HFFc6 (cell line): ENCODE data around the gene RTEL1. TPM values are rescaled to one million over a fixed set of nuclear protein-coding genes. Genes with fewer than 3 reads are reported as not detected.
"Not testable (repeated sequence)": the region's sequence is repeated elsewhere in the genome, so short reads cannot be mapped to it uniquely, and the experiment has no call there.

ENCODE experiments used
- DNase-seq: peaks from one replicate; pipeline ENCODE4 v3.0.0-alpha.2; 2018
- H3K27ac Mint-ChIP-seq: 2 replicates; pipeline ENCODE4 v1.8.0; 2020; ENCODE audit warnings: mild to moderate bottlenecking, mixed read lengths
- H3K27me3 Mint-ChIP-seq: 2 replicates; pipeline ENCODE4 v1.8.0; 2021; ENCODE audit warnings: mild to moderate bottlenecking, moderate library complexity, mixed read lengths; ENCODE audit not compliant: insufficient read depth
- H3K36me3 Mint-ChIP-seq: 2 replicates; pipeline ENCODE4 v1.8.0; 2021; ENCODE audit warnings: low read depth, mixed read lengths
- H3K4me1 Mint-ChIP-seq: 2 replicates; pipeline ENCODE4 v1.8.0; 2020; ENCODE audit warnings: low read depth, mixed read lengths
- H3K4me3 Mint-ChIP-seq: 2 replicates; pipeline ENCODE4 v1.8.0; 2020; ENCODE audit warnings: mild to moderate bottlenecking, moderate library complexity, mixed read lengths
- H3K9me3 Mint-ChIP-seq: 2 replicates; pipeline ENCODE4 v1.8.0; 2020; ENCODE audit warnings: mild to moderate bottlenecking, mixed read lengths
- CTCF ChIP-seq: fragments of 200-600 bp; sonication (generic); IDR thresholded peaks from 2 replicates; pipeline ENCODE4 v1.5.0; 2021; ENCODE audit warnings: antibody characterized with exemption, mild to moderate bottlenecking
- total RNA-seq, 6 experiments: library from RNA; stranded (reverse); fragmentation: NEBNext Ultra II Directional; extraction: Animal tissue kit (Norgen Biotek cat#: 25700); gene quantifications; 2 replicates in 1 of 6; 3 replicates in 5 of 6; pipeline ENCODE4 v1.2.3, GENCODE V29; 2021

RTEL1 gene
- total RNA-seq, 6 experiments from 2014 or later, result 19.0 to 26.8 (median 22.7) TPM

DNA sequence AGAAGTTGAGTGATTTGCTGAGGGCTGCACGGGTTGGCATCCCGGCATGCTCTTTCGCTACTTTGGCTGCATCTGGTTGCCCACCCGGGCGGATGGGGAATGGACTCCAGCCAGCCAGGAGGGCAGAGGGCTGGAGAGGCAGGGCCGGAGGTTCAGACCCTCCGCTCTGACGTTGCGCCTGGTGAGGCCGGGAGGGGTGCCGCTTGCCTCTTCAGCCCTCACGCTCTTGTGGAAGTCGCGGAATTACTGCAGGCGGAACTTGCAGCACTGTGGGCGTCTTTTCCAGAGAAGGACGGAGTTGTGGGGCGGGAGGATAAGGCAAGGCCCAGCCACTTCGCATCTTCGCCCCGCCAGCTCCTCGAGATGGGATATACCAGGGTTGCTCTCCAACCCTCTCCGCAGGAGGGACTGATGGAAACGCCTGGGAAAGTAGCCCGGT is 656 bp downstream of the RTEL1 start:
- peaks cover 12% of the 10 kb centered on the region for H3K27me3 Mint-ChIP-seq
- DNase-seq, result peak; percentile 28
- peak overlapping the region; percentile 92 for H3K27ac Mint-ChIP-seq

DNA sequence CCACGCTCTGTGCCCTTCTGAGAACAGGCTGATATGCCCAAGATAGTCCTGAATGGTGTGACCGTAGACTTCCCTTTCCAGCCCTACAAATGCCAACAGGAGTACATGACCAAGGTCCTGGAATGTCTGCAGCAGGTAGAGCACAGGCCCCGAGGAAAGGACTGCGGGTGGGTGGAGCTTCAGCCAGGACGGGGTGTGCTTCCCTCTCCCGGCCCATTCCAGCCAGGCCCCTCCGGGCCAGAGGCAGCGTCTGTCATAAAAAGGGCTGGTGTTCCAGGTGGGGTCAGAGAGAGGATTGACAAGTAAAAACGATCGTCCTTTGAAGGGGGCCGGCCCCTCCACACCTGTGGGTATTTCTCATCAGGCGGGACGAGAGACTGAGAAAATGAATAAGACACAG is 1.3 kb downstream of the RTEL1 start:
- DNase-seq, result no peak
- Mint-ChIP-seq H3K36me3 (peaks cover 7% of the 10 kb centered on the region; the same call in 1 of the 2 replicates), H3K27me3 (peaks cover 10% of the 10 kb centered on the region), H3K27ac (peak overlapping the region; percentile 92; the same call in 1 of the 2 replicates), H3K4me3 (peak overlapping the region; percentile 99), H3K9me3 (no peaks in the 10 kb centered on the region), H3K4me1 (peaks cover 16% of the 10 kb centered on the region)
- TF ChIP-seq CTCF, result no peak

More for the DNA sequence above, 656 bp downstream of the RTEL1 start:
- Mint-ChIP-seq H3K9me3 (no peaks in the 10 kb centered on the region), H3K36me3 (peaks cover 7% of the 10 kb centered on the region; the same call in 1 of the 2 replicates), H3K4me1 (peaks cover 16% of the 10 kb centered on the region), H3K4me3 (peak overlapping the region; percentile 99)
- no peak for TF ChIP-seq CTCF

GRCh38 chr20:63660174-63660573 is 2.1 kb downstream of the RTEL1 start:
- not testable (repeated sequence) for DNase-seq, H3K36me3 Mint-ChIP-seq, H3K9me3 Mint-ChIP-seq, H3K27me3 Mint-ChIP-seq
- Mint-ChIP-seq H3K27ac (peak overlapping the region; percentile 16; the same call in 1 of the 2 replicates), H3K4me3 (peak overlapping the region; percentile 99; the same call in 1 of the 2 replicates), H3K4me1 (peaks cover 16% of the 10 kb centered on the region)

DNA sequence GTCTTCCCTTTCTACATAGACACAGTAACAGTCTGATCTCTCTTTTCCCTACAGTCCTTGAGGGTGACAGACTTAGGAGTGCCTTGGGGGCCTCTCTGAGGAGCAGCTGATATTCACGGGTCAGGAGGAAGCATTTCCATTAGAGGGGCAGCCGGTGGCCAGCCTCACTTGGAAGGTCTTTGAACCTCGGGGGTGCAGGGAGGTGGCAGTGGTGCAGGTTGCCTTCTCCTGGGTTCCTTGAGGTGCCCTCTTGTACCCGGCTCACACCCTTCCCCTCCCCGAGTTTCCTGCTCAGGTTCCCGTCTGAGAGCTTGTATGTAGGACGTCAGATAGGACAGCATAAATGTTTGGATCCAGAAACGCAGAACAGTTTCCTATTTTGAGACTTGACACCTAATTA is 2.5 kb downstream of the RTEL1 start:
- no peak overlapping the region for H3K4me3 Mint-ChIP-seq

GRCh38 chr20:63661108-63661507 is 3.0 kb downstream of the RTEL1 start:
- H3K4me1 Mint-ChIP-seq, result peaks cover 16% of the 10 kb centered on the region
- no peak overlapping the region for H3K4me3 Mint-ChIP-seq
- TF ChIP-seq CTCF, result no peak
- no peaks in the 10 kb centered on the region for H3K9me3 Mint-ChIP-seq
- H3K36me3 Mint-ChIP-seq, result peaks cover 11% of the 10 kb centered on the region; the same call in 1 of the 2 replicates
- no peak for DNase-seq
- H3K27me3 Mint-ChIP-seq, result peaks cover 6% of the 10 kb centered on the region
- no peak overlapping the region for H3K27ac Mint-ChIP-seq

More for the DNA sequence above, 2.5 kb downstream of the RTEL1 start:
- Mint-ChIP-seq H3K4me1 (peaks cover 16% of the 10 kb centered on the region), H3K27ac (no peak overlapping the region), H3K36me3 (peaks cover 7% of the 10 kb centered on the region; the same call in 1 of the 2 replicates), H3K27me3 (peaks cover 6% of the 10 kb centered on the region), H3K9me3 (no peaks in the 10 kb centered on the region)
- TF ChIP-seq CTCF, result no peak
- no peak for DNase-seq

DNA sequence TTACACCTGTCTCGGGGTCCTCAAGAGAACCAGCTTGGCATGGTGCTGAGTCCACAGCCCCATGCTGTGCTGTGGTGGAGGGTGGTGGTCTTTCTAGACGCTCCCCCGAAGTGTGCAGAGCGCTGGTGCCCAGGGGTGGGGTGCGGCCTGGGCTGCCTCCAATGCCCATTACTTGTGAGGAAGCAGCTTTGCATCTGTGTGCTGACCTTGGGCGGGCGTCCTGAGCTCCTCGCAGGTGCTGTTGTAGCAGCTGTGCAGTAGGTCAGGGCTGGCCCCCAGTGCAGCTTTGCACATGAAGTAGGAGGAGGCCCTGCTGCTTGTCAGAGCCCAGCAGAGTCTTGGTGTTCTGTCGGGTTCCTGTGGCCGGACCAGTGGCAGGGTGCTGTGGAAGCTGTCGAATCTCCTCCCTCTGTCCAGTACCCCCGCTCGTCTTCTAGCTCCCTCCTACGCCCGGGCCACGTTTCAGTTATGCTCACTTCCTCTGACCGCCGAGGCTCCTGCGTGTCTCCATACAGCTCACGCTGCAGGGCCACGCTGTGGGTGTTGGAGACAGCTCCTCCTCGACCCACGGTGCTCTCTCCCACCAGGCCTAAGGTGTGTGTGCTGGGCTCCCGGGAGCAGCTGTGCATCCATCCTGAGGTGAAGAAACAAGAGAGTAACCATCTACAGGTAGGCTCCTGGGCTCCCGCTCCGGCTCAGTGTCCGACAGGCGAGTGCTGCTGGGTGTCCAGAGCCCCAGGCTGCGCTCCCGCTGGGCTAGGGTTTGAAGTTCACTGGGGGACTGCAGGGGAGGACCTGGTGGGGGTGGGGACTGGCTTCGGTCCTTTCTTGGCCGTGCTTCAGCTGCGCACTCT is 4.1 kb downstream of the RTEL1 start:
- H3K36me3 Mint-ChIP-seq, result peaks cover 13% of the 10 kb centered on the region; the same call in 1 of the 2 replicates
- no peak for DNase-seq

More for the DNA sequence above, 4.1 kb downstream of the RTEL1 start:
- Mint-ChIP-seq H3K27ac (no peak overlapping the region), H3K9me3 (no peaks in the 10 kb centered on the region), H3K4me3 (no peak overlapping the region), H3K27me3 (peaks cover 6% of the 10 kb centered on the region), H3K4me1 (peaks cover 16% of the 10 kb centered on the region)
- no peak for TF ChIP-seq CTCF
